Naive thymus-derived CD4-positive, alpha-beta T cell (primary cell): ENCODE data around the gene SMARCA2. TPM values are rescaled to one million over a fixed set of nuclear protein-coding genes. Genes with fewer than 3 reads are reported as not detected.
A peak's percentile ranks its signal among the peaks of the same experiment; 100 is the strongest.

Experiments used
- ATAC-seq: fragments of 150-1000 bp; cut with Tn5 transposase; 2 replicates; pipeline ENCODE4 v1.10.0; 2021; ENCODE audit warnings: mild to moderate bottlenecking, moderate library complexity
- CTCF ChIA-PET: fragments of 350-600 bp; sonication (Branson Sonifier 250); formaldehyde crosslinking; loops from one replicate; lab custom pipeline; 2021; ENCODE audit warnings: antibody characterized with exemption; lab: Charles Lee
- POLR2A ChIA-PET: fragments of 350-600 bp; sonication (Branson Sonifier 250); formaldehyde crosslinking; loops from one replicate; lab custom pipeline; 2021; ENCODE audit warnings: antibody characterized with exemption, inconsistent platforms; lab: Charles Lee
- DNase-seq, 9 donors: peaks; one replicate each; pipeline versions ENCODE4 v3.0.0 to v3.0.0-alpha.2; 2020 to 2022; ENCODE audit warnings: mixed read lengths in 1 of 9
- H3K27ac ChIP-seq: one replicate; pipeline ENCODE4 v1.7.0; 2013; ENCODE audit warnings: mild to moderate bottlenecking, low read depth, low read length, moderate library complexity
- H3K27me3 ChIP-seq, 2 donors: one replicate each; pipeline ENCODE4 v1.7.0; 2013; ENCODE audit warnings: low read length in 2 of 2, mild to moderate bottlenecking in 2 of 2, moderate library complexity in 2 of 2; ENCODE audit not compliant: control insufficient read depth in 2 of 2, insufficient read depth in 2 of 2
- H3K36me3 ChIP-seq, 3 experiments: 1 replicate in 2 of 3; 2 replicates in 1 of 3; pipeline ENCODE4 v1.7.0; 2013; ENCODE audit warnings: low read length in 3 of 3, mild to moderate bottlenecking in 3 of 3, moderate library complexity in 1 of 3; ENCODE audit not compliant: insufficient read depth in 3 of 3, control insufficient read depth in 2 of 3
- H3K4me1 ChIP-seq, 2 donors: one replicate each; pipeline ENCODE4 v1.7.0; 2013; ENCODE audit warnings: low read length in 2 of 2, mild to moderate bottlenecking in 2 of 2, moderate library complexity in 1 of 2; ENCODE audit not compliant: control insufficient read depth in 2 of 2, insufficient read depth in 2 of 2
- H3K4me3 ChIP-seq: 2 replicates; pipeline ENCODE4 v1.7.0; 2013; ENCODE audit warnings: mild to moderate bottlenecking, low read length
- H3K9me3 ChIP-seq, 3 experiments: 1 replicate in 2 of 3; 2 replicates in 1 of 3; pipeline ENCODE4 v1.7.0; 2013; ENCODE audit warnings: low read length in 3 of 3; ENCODE audit not compliant: control insufficient read depth in 2 of 3
- H3K27ac Mint-ChIP-seq, 9 donors: one replicate each; pipeline ENCODE4 v1.8.0; 2020 to 2022; ENCODE audit warnings: mixed read lengths in 9 of 9, mild to moderate bottlenecking in 8 of 9, moderate library complexity in 5 of 9, inconsistent platforms in 2 of 9
- H3K27me3 Mint-ChIP-seq, 5 donors: one replicate each; pipeline ENCODE4 v1.8.0; 2021 to 2022; ENCODE audit warnings: mixed read lengths in 5 of 5, mild to moderate bottlenecking in 1 of 5
- H3K36me3 Mint-ChIP-seq, 5 donors: one replicate each; pipeline ENCODE4 v1.8.0; 2020 to 2022; ENCODE audit warnings: mixed read lengths in 5 of 5, mild to moderate bottlenecking in 3 of 5, inconsistent platforms in 1 of 5
- H3K4me1 Mint-ChIP-seq, 7 donors: one replicate each; pipeline ENCODE4 v1.8.0; 2020 to 2022; ENCODE audit warnings: mixed read lengths in 7 of 7, mild to moderate bottlenecking in 3 of 7, inconsistent platforms in 1 of 7
- H3K4me3 Mint-ChIP-seq, 10 donors: one replicate each; pipeline ENCODE4 v1.8.0; 2020 to 2022; ENCODE audit warnings: mild to moderate bottlenecking in 10 of 10, mixed read lengths in 10 of 10, moderate library complexity in 6 of 10, inconsistent platforms in 2 of 10
- H3K9me3 Mint-ChIP-seq, 11 donors: one replicate each; pipeline ENCODE4 v1.8.0; 2020 to 2022; ENCODE audit warnings: mixed read lengths in 11 of 11, mild to moderate bottlenecking in 4 of 11, inconsistent platforms in 1 of 11, moderate library complexity in 1 of 11
- intact Hi-C, 2 donors: fragments of 100-400 bp; cut with micrococcal nuclease; formaldehyde crosslinking; loops; one replicate each; pipeline ENCODE4 v1.15.1; 2023
- polyA plus RNA-seq, 2 donors: library from polyadenylated mRNA; unstranded; fragments of 300-500 nt; fragmentation: Illumina TruSeq; gene quantifications; one replicate each; pipeline ENCODE4 v1.2.3, GENCODE V29; 2021
- total RNA-seq, 6 experiments: library from RNA in 5 of 6; stranded (reverse) in 5 of 6; gene quantifications; 1 replicate in 5 of 6; 2 replicates in 1 of 6; pipeline ENCODE4 v1.2.3 and lab custom pipeline; 2021 to 2026

Gene SMARCA2
- total and polyA plus RNA-seq, 7 experiments from 2014 or later, result 37.1 to 294 (median 256) TPM

- CTCF ChIA-PET, result no interaction called here
- H3K9me3 Mint-ChIP-seq, result peaks cover 0 to 11% (median 3%) of the 10 kb centered on the region in 11 donors
- Histone ChIP-seq H3K9me3 (no peaks in the 10 kb centered on the region), H3K36me3 (no peaks in the 10 kb centered on the region), H3K4me3 (no peak overlapping the region), H3K4me1 (no peaks in the 10 kb centered on the region), H3K27ac (no peak overlapping the region), H3K27me3 (no peaks in the 10 kb centered on the region)
- H3K27me3 Mint-ChIP-seq, result no peaks in the 10 kb centered on the region
- no peak overlapping the region for H3K4me3 Mint-ChIP-seq
- intact Hi-C loops, result no loop called here
- no peaks in the 10 kb centered on the region for H3K4me1 Mint-ChIP-seq
- no peak overlapping the region for H3K27ac Mint-ChIP-seq
- ATAC-seq, result no peak
- H3K36me3 Mint-ChIP-seq, result peaks cover 0 to 11% (median 3%) of the 10 kb centered on the region in 5 donors
- POLR2A ChIA-PET, result no interaction called here
- no peak for DNase-seq
These were observed 202.4 kb downstream of the SMARCA2 start for GRCh38 chr9:2217540-2217939.

GRCh38 chr9:2220036-2220435, 204.9 kb downstream of the SMARCA2 start:
- intact Hi-C loops, result no loop called here
- ChIA-PET CTCF (no interaction called here), POLR2A (no interaction called here)
- DNase-seq (no peak), ATAC-seq (no peak)
- no peaks in the 10 kb centered on the region for H3K9me3 ChIP-seq
- Mint-ChIP-seq H3K4me3 (no peak overlapping the region), H3K4me1 (no peaks in the 10 kb centered on the region), H3K36me3 (peaks cover 0 to 11% (median 3%) of the 10 kb centered on the region in 5 donors), H3K9me3 (peaks cover 0 to 21% (median 4%) of the 10 kb centered on the region in 11 donors), H3K27me3 (no peaks in the 10 kb centered on the region), H3K27ac (no peak overlapping the region)
- no peak overlapping the region for H3K4me3 ChIP-seq
- no peaks in the 10 kb centered on the region for H3K36me3 ChIP-seq
- H3K27me3 ChIP-seq, result no peaks in the 10 kb centered on the region
- no peaks in the 10 kb centered on the region for H3K4me1 ChIP-seq
- H3K27ac ChIP-seq, result no peak overlapping the region

GRCh38 chr9:2227144-2227867, 212.2 kb downstream of the SMARCA2 start:
- H3K27me3 Mint-ChIP-seq, result peaks cover 0 to 3% (median 0%) of the 10 kb centered on the region in 5 donors
- H3K27ac Mint-ChIP-seq, result no peak overlapping the region
- no peaks in the 10 kb centered on the region for H3K36me3 ChIP-seq
- ATAC-seq, result no peak
- DNase-seq, result no peak
- H3K9me3 Mint-ChIP-seq, result peaks cover 0 to 22% (median 3%) of the 10 kb centered on the region in 11 donors
- CTCF ChIA-PET, result no interaction called here
- POLR2A ChIA-PET, result no interaction called here
- H3K4me3 Mint-ChIP-seq, result no peak overlapping the region
- H3K27me3 ChIP-seq, result no peaks in the 10 kb centered on the region
- H3K9me3 ChIP-seq, result no peaks in the 10 kb centered on the region
- H3K36me3 Mint-ChIP-seq, result peaks cover 0 to 7% (median 3%) of the 10 kb centered on the region in 5 donors
- intact Hi-C loops, result loop anchor here in 1 of 2 donors (5.0 kb wide), 1 partner anchor 500 kb away; no protein-coding TSS in a partner anchor
- H3K4me1 ChIP-seq, result no peaks in the 10 kb centered on the region
- peaks cover 0 to 13% (median 0%) of the 10 kb centered on the region in 7 donors for H3K4me1 Mint-ChIP-seq
- H3K27ac ChIP-seq, result no peak overlapping the region
- no peak overlapping the region for H3K4me3 ChIP-seq

- H3K9me3 Mint-ChIP-seq, result peaks cover 0 to 14% (median 1%) of the 10 kb centered on the region in 11 donors
- peaks cover 0 to 13% (median 0%) of the 10 kb centered on the region in 7 donors for H3K4me1 Mint-ChIP-seq
- intact Hi-C loops, result loop anchor here in 1 of 2 donors (5.0 kb wide), 1 partner anchor 499 kb away; no protein-coding TSS in a partner anchor
- peaks cover 0 to 7% (median 3%) of the 10 kb centered on the region in 5 donors for H3K36me3 Mint-ChIP-seq
- Histone ChIP-seq H3K9me3 (no peaks in the 10 kb centered on the region), H3K4me3 (no peak overlapping the region), H3K27me3 (no peaks in the 10 kb centered on the region), H3K27ac (no peak overlapping the region), H3K4me1 (no peaks in the 10 kb centered on the region), H3K36me3 (no peaks in the 10 kb centered on the region)
- ChIA-PET POLR2A (no interaction called here), CTCF (no interaction called here)
- peaks cover 0 to 3% (median 0%) of the 10 kb centered on the region in 5 donors for H3K27me3 Mint-ChIP-seq
- no peak overlapping the region for H3K4me3 Mint-ChIP-seq
- ATAC-seq (no peak), DNase-seq (no peak)
- no peak overlapping the region for H3K27ac Mint-ChIP-seq
These were observed 213.0 kb downstream of the SMARCA2 start for GRCh38 chr9:2228132-2228531.

- Histone ChIP-seq H3K9me3 (no peaks in the 10 kb centered on the region), H3K36me3 (no peaks in the 10 kb centered on the region), H3K4me1 (no peaks in the 10 kb centered on the region), H3K27me3 (no peaks in the 10 kb centered on the region), H3K4me3 (no peak overlapping the region), H3K27ac (no peak overlapping the region)
- no peak for ATAC-seq
- ChIA-PET POLR2A (no interaction called here), CTCF (no interaction called here)
- DNase-seq, result no peak
- Mint-ChIP-seq H3K36me3 (peaks cover 0 to 7% (median 3%) of the 10 kb centered on the region in 5 donors), H3K27me3 (peaks cover 0 to 6% (median 4%) of the 10 kb centered on the region in 5 donors), H3K9me3 (peaks cover 0 to 10% (median 1%) of the 10 kb centered on the region in 11 donors), H3K4me3 (no peak overlapping the region), H3K27ac (no peak overlapping the region), H3K4me1 (peaks cover 0 to 13% (median 0%) of the 10 kb centered on the region in 7 donors)
- intact Hi-C loops, result loop anchor here in 1 of 2 donors (5.0 kb wide), 1 partner anchor 499 kb away; no protein-coding TSS in a partner anchor
These were observed 213.5 kb downstream of the SMARCA2 start for GRCh38 chr9:2228641-2229040.

GRCh38 chr9:2229109-2229721, 214.1 kb downstream of the SMARCA2 start:
- CTCF ChIA-PET, result no interaction called here
- intact Hi-C loops, result loop anchor here in 1 of 2 donors (5.0 kb wide), 1 partner anchor 498 kb away; no protein-coding TSS in a partner anchor
- no peak overlapping the region for H3K27ac Mint-ChIP-seq
- H3K36me3 Mint-ChIP-seq, result peaks cover 0 to 7% (median 3%) of the 10 kb centered on the region in 5 donors
- no peaks in the 10 kb centered on the region for H3K36me3 ChIP-seq
- no peak overlapping the region for H3K4me3 ChIP-seq
- DNase-seq (no peak), ATAC-seq (peak; percentile 55)
- peaks cover 0 to 6% (median 5%) of the 10 kb centered on the region in 5 donors for H3K27me3 Mint-ChIP-seq
- peaks cover 0 to 10% (median 1%) of the 10 kb centered on the region in 11 donors for H3K9me3 Mint-ChIP-seq
- no peak overlapping the region for H3K27ac ChIP-seq
- H3K4me1 Mint-ChIP-seq, result peaks cover 0 to 13% (median 0%) of the 10 kb centered on the region in 7 donors
- POLR2A ChIA-PET, result interaction anchor here (0.5 kb wide), 1 partner anchor 70 kb away, joined by 3 read pairs; no protein-coding TSS in a partner anchor
- H3K4me1 ChIP-seq, result no peaks in the 10 kb centered on the region
- no peaks in the 10 kb centered on the region for H3K9me3 ChIP-seq
- no peak overlapping the region for H3K4me3 Mint-ChIP-seq
- H3K27me3 ChIP-seq, result no peaks in the 10 kb centered on the region
